NCI-H524 (cell line): ENCODE data around the gene PHYH.
"Not testable (repeated sequence)": the region's sequence is repeated elsewhere in the genome, so short reads cannot be mapped to it uniquely, and the experiment has no call there.

ENCODE experiments used
- DNase-seq, 2 experiments: peaks; one replicate each; lab custom pipeline; 2025; lab: John Stamatoyannopoulos, UW

The PHYH gene

DNA sequence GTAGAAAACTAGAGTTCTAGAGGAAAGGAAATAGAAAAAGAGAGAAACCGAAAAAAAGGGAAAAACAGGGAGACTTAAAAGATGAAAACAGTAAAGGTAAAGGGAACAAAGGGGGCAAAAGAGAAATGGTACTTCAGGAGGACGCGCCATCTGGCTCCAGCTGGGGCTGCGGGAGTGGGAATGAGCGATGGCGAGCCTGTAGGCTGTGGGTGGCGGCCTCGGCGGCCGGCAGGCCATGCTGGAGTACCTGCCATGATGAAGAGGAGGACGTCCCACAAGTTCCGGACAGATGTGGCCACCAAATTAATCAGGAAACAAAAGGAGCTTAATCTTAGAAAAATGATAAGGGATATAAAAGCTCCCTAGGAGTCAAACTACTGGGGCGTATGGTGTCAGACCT, 21.7 kb upstream of the PHYH start:
- DNase-seq: peak in 1 of 2 experiments; percentile 65

DNA sequence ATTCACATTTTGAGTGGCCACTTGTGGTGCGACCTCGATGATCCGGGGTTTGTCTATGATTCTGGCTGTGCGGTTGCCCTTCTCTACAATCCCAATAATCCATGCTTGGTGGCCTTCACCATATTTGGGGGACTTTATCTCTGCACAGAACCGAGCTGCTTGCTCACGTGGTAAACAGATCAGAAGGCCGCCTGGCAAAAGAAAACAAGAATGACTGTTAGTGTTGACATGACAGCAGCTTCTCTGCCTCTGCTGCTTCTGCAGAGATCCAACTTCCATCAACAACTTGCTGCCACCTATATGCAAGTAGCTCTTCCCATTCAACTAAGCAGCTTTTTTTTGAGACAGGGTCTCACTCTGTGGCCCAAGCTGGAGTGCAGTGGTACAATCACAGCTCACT, 19.3 kb upstream of the PHYH start:
- no peak for DNase-seq

GRCh38 chr10:13317474-13317873, 17.6 kb upstream of the PHYH start:
- DNase-seq: no peak

DNA sequence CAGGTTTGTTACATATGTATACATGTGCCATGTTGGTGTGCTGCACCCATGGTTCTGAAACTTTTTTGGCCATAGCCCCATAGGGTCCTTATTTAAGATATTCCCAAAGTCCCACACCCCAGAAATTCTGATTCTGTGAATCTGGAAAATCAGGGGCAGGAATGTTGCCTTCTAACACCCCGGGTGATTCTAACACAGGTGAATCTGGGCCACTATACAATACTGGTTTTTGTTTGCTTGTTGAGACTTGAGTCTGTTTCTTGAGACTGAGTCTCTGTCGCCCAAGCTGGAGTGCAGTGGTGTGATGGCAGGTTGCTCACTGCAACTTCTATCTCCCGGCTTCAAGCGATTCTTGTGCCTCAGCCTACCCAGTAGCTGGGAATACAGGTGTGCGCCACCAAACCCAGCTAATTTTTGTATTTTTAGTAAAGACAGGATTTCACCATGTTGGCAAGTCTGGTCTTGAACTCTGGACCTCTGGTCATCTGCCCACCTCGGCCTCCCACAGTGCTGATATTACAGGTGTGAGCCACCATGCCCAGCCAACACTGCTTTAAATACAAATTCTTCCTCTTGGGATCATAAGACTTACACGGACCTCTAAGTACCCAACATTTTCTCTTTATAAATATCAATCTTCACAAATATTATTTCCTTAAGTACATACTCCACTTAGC, 16.9 kb upstream of the PHYH start:
- DNase-seq: no peak

- DNase-seq: no peak
These were observed 15.5 kb upstream of the PHYH start for GRCh38 chr10:13315361-13315760.

DNA sequence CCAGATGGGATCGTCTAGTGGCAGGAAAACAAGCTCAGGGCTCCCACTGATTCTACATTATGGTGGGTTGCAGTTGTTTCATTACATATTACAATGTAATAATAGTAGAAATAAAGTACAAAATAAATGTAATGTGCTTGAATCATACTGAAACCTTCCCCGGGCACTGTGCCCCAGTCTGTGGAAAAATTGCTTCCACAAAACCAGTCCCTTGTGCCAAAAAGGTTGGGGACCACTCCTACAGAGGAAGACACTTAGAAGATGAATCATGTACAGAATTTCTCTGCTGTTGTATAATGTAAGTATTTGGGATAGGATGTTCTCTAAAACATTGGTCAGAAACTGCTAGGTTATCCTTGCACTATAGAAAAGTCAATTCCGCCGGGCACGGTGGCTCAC, 11.3 kb upstream of the PHYH start:
- DNase-seq: no peak

DNA sequence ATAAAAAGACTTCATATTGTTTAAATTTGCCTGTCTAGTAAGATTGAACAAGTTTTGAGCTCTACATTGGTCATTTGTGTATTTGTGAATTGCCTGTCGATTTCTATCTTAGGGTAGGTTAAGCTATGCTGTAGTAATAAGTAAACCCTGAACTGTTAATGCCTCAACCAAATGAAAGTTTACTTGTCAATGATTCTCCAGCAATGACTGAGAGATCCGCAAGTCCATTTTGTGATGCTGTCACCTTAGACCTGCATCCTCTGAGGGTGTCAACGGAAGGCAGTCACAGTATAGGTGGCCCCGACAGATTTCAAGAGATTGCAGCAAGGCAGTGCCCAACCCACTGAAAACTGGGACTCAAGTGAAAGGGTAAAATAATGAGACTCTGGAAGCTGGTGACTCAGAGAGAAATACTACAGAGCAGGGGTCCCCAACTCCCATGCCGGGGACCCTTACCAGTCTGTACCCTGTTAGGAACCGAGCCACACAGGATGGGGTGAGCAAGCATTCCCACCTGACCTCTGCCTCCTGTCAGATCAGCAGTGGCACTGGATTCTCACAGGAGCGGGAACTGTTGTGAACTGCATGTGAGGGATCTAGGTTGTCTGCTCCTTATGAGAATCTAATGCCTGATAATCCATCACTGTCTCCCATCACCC, 10.8 kb upstream of the PHYH start:
- no peak for DNase-seq

GRCh38 chr10:13309792-13310191, 9.9 kb upstream of the PHYH start:
- no peak for DNase-seq

GRCh38 chr10:13308096-13308495, 8.2 kb upstream of the PHYH start:
- no peak for DNase-seq

- DNase-seq: no peak
These were observed 6.2 kb upstream of the PHYH start for GRCh38 chr10:13306103-13306502.

DNA sequence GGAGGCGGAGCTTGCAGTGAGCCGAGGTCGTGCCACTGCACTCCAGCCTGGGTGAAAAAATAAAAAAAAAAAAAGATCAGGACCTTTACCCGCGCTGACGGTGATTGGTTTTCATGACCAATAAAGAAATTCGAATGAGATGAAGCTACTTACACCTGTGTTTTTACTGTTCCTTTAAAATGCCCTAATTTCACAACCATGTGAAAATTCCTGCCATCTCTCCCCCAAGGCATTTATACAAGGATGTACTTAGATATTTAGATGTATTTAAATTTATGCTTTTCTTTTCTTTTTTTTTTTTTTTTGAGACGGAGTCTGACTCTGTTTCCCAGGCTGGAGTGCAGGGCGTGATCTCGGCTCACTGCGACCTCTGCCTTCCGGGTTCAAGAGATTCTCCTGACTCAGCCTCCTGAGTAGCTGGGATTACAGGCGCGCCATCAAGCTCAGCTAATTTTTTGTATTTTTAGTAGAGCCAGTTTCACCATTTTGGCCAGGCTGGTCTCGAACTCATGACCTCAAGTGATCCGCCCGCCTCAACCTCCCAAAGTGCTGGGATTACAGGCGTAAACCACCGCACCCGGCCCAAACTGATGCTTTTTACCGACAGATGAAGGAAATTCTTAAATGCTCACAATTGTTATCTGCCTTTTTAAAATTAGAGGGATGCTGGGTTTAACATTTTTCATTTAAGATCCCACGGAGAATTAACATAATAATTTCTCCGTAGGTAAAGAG, 3.1 kb upstream of the PHYH start:
- no peak for DNase-seq

- no peak for DNase-seq
These were observed 972 bp downstream of the PHYH start for GRCh38 chr10:13298748-13299436.

DNA sequence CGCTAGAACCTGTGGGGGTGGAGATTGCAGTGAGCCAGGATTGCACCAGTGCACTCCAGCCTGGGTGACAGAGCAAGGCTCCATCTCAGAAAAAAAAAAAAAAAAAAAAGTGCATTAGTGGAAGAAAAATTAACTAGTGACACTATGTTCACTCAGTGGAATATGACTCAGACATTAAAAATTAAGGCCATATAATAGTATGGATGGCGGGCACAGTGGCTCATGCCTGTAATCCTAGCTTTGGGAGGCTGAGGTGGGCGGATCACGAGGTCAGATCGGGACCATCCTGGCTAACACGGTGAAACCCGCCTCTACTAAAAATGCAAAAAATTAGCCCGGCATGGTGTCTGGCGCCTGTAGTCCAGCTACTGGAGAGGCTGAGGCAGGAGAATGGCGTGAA, 3.4 kb downstream of the PHYH start:
- no peak for DNase-seq

DNA sequence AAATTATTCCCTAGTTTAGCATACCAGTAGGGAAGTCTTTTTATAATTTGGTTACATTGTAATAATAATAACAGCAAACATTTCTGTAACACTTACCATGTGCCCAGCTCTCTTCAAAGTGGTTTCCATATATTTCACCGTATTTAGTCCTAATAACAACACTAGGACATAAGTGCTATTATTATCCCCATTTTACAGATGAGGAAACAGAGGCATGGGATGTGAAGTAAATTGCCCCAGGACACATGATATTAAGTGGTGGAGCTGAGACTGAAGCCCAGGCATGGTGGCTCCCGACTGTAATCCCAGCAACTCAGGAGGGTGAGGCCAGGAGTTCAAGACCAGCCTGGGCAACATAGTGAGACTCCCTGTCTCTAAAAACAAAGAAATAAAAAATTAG, 5.1 kb downstream of the PHYH start:
- DNase-seq: no peak

- DNase-seq: no peak
These were observed 7.8 kb downstream of the PHYH start for GRCh38 chr10:13291821-13292773.

DNA sequence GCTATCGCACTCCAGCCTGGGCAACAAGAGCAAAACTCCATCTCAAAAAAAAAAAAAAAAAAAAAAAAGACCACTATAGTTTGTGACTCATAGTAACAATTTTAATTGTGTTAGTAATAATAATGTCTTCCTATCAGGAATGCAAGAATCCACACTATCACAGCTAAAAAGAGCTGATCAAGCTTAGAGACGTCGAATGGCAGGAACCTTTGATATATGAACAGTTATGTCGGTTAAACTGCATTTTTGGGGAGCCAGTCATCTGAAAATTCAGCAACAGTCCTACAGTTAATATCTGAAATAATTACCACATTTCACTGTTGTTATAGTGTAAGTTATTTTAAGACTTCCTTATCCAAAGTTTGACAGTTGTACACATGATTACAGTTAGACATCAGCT, 8.8 kb downstream of the PHYH start:
- no peak for DNase-seq

GRCh38 chr10:13284050-13284449, 15.8 kb downstream of the PHYH start:
- no peak for DNase-seq

GRCh38 chr10:13282348-13282747, 17.5 kb downstream of the PHYH start:
- not testable (repeated sequence) for DNase-seq

GRCh38 chr10:13276749-13277365, 23.0 kb downstream of the PHYH start:
- no peak for DNase-seq

DNA sequence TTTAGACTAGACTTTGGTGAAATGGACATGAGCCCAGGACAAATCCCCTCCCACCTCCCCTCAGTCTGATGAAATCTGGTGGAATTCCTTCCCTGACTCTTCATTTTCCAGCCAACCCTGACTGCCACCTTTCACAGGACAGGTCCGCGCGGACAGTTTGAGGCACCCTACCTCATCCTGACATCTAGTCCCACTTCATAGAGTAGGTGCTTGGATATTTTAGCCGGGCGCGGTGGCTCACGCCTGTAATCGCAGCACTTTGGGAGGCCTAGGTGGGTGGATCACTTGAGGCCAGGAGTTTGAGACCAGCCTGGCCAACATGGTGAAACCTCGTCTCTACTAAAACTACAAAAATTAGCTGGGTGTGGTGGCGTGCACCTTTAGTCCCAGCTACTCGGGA, 23.7 kb downstream of the PHYH start:
- DNase-seq: not testable (repeated sequence)

GRCh38 chr10:13272164-13272571, 27.7 kb downstream of the PHYH start:
- peak in 1 of 2 experiments; percentile 0 for DNase-seq
